ENCODE measurements around the gene SEC23B. TPM values are rescaled to one million over a fixed set of nuclear protein-coding genes. Genes with fewer than 3 reads are reported as not detected.
"Not testable (repeated sequence)": the region's sequence is repeated elsewhere in the genome, so short reads cannot be mapped to it uniquely, and the experiment has no call there.

The SEC23B gene
- total RNA-seq (2014; rRNA removed; shearing (Covaris generic); ENCODE audit: low replicate concordance), result 71.7 and 74.9 TPM in 2 replicates

GRCh38 chr20:18507218-18508191 lies at the start of gene SEC23B:
SEC23B (plus strand) TSS chr20:18507940; CDS start chr20:18510836, 2,896 bp downstream.
- in situ Hi-C loops (cut with HindIII; ENCODE audit: low pct_unique_long_range_greater_than_20kb, low sequenced_read_pairs), result loop anchor here (5.0 kb wide), 1 partner anchor 80 kb away; the partner anchor contains the start of gene DTD1
- DNase-seq (ENCODE audit: low read depth), result peak; percentile 99

GRCh38 chr20:18465536-18466200 lies 42.1 kb upstream of the SEC23B start:
- peak; percentile 79 for DNase-seq (ENCODE audit: low read depth)
- in situ Hi-C loops (cut with HindIII; ENCODE audit: low pct_unique_long_range_greater_than_20kb, low sequenced_read_pairs), result no loop called here

GRCh38 chr20:18466574-18466893 lies 41.2 kb upstream of the SEC23B start:
- in situ Hi-C loops (cut with HindIII; ENCODE audit: low pct_unique_long_range_greater_than_20kb, low sequenced_read_pairs), result no loop called here
- no peak for DNase-seq (ENCODE audit: low read depth)

DNA sequence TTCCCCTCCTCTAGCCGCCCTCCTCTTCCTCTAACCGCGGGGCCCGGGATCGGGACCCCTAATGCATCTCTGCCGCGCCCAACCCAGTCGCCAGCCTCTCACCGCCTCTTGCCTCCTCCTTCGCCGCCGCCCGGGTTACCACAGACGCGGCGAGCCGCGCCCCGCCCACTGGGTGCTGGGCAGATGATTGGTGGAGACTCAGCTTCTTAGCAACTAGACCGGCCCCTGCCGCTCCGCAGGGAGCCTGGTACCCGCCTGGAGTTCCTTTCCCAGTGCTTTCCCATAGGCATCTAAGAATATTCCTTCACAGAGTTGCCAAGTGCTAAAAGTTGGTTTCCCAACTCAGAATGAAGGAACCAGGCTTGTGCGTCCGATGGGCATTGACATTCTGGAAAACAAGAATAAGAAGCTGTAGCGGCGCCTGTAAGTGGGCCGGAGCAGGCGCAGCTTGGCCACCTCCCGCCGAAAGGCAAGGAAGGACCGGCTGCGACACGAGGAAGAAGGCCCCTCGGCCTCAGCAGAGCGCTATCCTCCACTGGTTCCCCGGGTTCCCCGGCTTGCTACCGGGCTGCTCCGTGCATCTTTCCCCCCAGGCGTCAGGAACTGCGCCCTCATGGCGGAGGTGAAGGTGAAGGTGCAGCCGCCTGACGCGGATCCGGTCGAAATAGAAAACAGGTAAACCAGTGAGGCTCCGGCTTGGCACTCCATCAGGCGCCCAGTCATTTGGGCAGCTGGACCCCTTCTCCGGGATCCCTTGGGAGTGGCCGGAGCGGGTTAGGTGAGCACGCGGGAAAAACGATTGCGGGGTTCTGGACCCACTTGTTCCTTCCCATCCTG lies 40.6 kb upstream of the SEC23B start, which contains the start of the genes DZANK1 and POLR3F:
DZANK1 (minus strand) TSS at position 137 of the 837 bp plus-strand sequence. CDS start 1,672 bp downstream, outside the sequence.
POLR3F (plus strand) TSS at position 497 of the 837 bp plus-strand sequence; CDS start at position 614, 117 bp downstream.
- DNase-seq (ENCODE audit: low read depth), result peak; percentile 98
- in situ Hi-C loops (cut with HindIII; ENCODE audit: low pct_unique_long_range_greater_than_20kb, low sequenced_read_pairs), result no loop called here

DNA sequence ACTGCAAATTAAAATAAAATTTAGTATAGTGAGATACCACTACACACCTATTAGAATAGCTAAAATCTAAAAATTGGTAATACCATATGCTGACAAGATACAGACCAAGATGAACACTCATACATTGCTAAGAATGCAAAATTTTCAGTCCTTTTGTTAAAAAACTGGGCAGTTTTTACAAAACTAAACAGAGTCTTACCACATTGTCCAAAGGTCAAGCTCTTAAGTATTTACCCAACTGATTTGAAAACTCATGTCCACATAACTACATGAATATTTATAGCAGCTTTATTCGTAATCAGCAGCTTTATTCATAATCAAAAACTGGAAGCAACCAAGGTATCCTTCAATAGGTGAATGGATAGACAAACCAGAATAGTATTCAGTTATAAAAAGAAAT lies 30.5 kb upstream of the SEC23B start:
- no peak for DNase-seq (ENCODE audit: low read depth)
- in situ Hi-C loops (cut with HindIII; ENCODE audit: low pct_unique_long_range_greater_than_20kb, low sequenced_read_pairs), result no loop called here

- DNase-seq (ENCODE audit: low read depth), result no peak
- in situ Hi-C loops (cut with HindIII; ENCODE audit: low pct_unique_long_range_greater_than_20kb, low sequenced_read_pairs), result no loop called here
Observed at GRCh38 chr20:18477821-18478220, 29.9 kb upstream of the SEC23B start.

- DNase-seq (ENCODE audit: low read depth), result no peak
- in situ Hi-C loops (cut with HindIII; ENCODE audit: low pct_unique_long_range_greater_than_20kb, low sequenced_read_pairs), result no loop called here
Observed at GRCh38 chr20:18481596-18481995, 26.1 kb upstream of the SEC23B start.

DNA sequence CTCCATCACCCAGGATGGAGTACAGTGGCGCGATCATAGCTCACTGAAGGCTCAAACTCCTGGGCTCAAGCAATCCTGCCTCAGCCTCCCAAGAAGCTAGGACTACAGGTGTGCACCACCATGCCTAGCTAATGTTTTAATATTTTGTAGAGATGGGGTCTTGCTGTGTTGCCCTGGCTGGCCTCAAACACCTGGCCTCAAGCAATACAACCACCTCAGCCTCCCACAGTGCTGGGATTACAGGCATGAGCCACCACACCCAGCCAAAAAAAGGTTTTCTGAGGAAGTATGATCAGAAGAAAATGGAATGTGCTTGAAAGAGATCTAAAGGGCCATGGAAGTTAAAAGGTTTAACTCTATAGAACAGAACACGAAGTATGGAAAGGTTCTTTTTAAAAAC lies 19.4 kb upstream of the SEC23B start:
- in situ Hi-C loops (cut with HindIII; ENCODE audit: low pct_unique_long_range_greater_than_20kb, low sequenced_read_pairs), result no loop called here
- no peak for DNase-seq (ENCODE audit: low read depth)

DNA sequence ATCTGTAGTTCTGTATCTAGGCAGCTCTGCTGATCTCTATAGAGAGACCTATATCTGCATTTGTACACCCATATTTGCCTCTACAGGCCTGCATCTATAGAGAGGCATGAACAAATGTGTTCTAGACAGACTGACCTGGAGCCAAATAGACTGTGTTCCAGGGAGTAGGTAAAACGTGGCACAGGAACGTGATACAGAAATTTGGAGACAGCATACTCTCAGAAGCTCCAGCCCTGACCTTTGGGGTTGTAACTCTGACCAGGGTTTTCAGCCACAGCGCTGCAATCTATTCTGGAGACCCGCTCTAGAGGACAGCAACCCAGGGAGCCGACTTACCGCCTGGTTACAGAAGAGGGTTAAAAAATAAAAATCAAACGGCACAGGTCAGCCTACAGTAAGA lies 11.7 kb upstream of the SEC23B start:
- in situ Hi-C loops (cut with HindIII; ENCODE audit: low pct_unique_long_range_greater_than_20kb, low sequenced_read_pairs), result no loop called here

GRCh38 chr20:18496740-18497592 lies 10.8 kb upstream of the SEC23B start, which contains the start of gene RBBP9:
RBBP9 (minus strand) TSS chr20:18497225; CDS start chr20:18497167, 58 bp downstream.
- in situ Hi-C loops (cut with HindIII; ENCODE audit: low pct_unique_long_range_greater_than_20kb, low sequenced_read_pairs), result no loop called here
- DNase-seq (ENCODE audit: low read depth), result peak; percentile 77

More for the DNA sequence above, 11.7 kb upstream of the SEC23B start:
- DNase-seq (ENCODE audit: low read depth), result no peak

GRCh38 chr20:18497603-18498002 lies 10.1 kb upstream of the SEC23B start:
- in situ Hi-C loops (cut with HindIII; ENCODE audit: low pct_unique_long_range_greater_than_20kb, low sequenced_read_pairs), result no loop called here

DNA sequence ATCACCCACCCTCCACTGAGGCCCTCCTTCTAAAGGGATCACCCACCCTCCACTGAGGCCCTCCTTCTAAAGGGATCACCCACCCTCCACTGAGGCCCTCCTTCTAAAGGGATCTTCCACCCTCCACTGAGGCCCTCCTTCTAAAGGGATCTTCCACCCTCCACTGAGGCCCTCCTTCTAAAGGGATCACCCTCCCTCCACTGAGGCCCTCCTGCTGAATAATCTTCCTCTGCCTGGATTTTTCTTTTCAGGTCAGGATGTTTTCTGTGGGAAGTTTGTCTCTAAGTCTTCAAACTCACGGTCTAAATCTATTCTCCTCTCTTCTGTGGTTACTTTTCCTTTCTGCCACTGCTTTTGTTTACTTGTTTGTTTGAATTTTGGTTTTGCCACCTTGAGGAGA lies 6.1 kb upstream of the SEC23B start:
- in situ Hi-C loops (cut with HindIII; ENCODE audit: low pct_unique_long_range_greater_than_20kb, low sequenced_read_pairs); DNase-seq (ENCODE audit: low read depth): not testable (repeated sequence)

More at GRCh38 chr20:18497603-18498002, 10.1 kb upstream of the SEC23B start:
- DNase-seq (ENCODE audit: low read depth), result no peak

DNA sequence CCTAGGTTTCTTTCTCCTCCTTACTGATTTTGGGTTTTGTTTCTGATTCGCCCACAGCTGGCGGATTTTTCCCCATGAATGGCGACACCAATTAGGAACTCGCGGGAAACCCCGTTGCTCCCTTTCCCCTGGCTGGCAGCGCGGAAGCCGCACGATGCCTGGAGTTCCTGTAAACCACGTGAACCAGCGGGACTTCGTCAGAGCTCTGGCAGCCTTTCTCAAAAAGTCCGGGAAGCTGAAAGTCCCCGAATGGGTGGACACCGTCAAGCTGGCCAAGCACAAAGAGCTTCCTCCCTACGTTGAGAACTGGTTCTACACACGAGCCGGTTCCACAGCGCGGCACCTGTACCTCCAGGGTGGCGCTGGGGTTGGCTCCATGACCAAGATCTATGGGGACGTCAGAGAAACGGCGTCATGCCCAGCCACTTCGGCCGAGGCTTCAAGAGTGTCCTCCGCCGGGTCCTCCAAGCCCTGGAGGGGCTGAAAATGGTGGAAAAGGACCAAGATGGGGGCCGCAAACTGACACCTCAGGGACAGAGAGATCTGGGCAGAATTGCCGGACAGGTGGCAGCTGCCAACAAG lies 3.2 kb upstream of the SEC23B start:
- DNase-seq (ENCODE audit: low read depth), result no peak
- in situ Hi-C loops (cut with HindIII; ENCODE audit: low pct_unique_long_range_greater_than_20kb, low sequenced_read_pairs), result loop anchor here (5.0 kb wide), 1 partner anchor 83 kb away; the partner anchor contains the start of gene DTD1

GRCh38 chr20:18506744-18507143 lies 996 bp upstream of the SEC23B start:
- in situ Hi-C loops (cut with HindIII; ENCODE audit: low pct_unique_long_range_greater_than_20kb, low sequenced_read_pairs), result loop anchor here (5.0 kb wide), 1 partner anchor 81 kb away; the partner anchor contains the start of gene DTD1
- no peak for DNase-seq (ENCODE audit: low read depth)

GRCh38 chr20:18511571-18511970 lies 3.8 kb downstream of the SEC23B start:
- in situ Hi-C loops (cut with HindIII; ENCODE audit: low pct_unique_long_range_greater_than_20kb, low sequenced_read_pairs), result no loop called here
- DNase-seq (ENCODE audit: low read depth), result no peak

- no peak for DNase-seq (ENCODE audit: low read depth)
- in situ Hi-C loops (cut with HindIII; ENCODE audit: low pct_unique_long_range_greater_than_20kb, low sequenced_read_pairs), result no loop called here
Observed at GRCh38 chr20:18513208-18513607, 5.5 kb downstream of the SEC23B start.

- no peak for DNase-seq (ENCODE audit: low read depth)
- in situ Hi-C loops (cut with HindIII; ENCODE audit: low pct_unique_long_range_greater_than_20kb, low sequenced_read_pairs), result no loop called here
Observed at GRCh38 chr20:18514127-18514526, 6.4 kb downstream of the SEC23B start.

Measured in Caki2 (cell line).